HepG2 (cell line): ENCODE data around the gene HOTAIR. TPM values are rescaled to one million over a fixed set of nuclear protein-coding genes. Genes with fewer than 3 reads are reported as not detected.

Experiments
- ATAC-seq: fragments of 200-7000 bp; cut with Tn5 transposase; 3 replicates; pipeline ENCODE4 v1.9.1; 2020; ENCODE audit warnings: mild to moderate bottlenecking, moderate library complexity
- BruUV-seq: library from RNA; stranded (reverse); fragments of 400-500 nt; replicated peaks from 2 replicates; lab custom pipeline; 2021; lab: Mats Ljungman, UMichigan
- CTCF ChIA-PET: fragments of 300-600 bp; formaldehyde crosslinking; extraction: SDS; loops from one replicate; lab custom pipeline; 2021; ENCODE audit warnings: low total read pairs, inconsistent platforms, low intra/inter-chr PET ratio; lab: Yijun Ruan, JAX
- POLR2A ChIA-PET: fragments of 350-600 bp; sonication (Branson Sonifier 250); formaldehyde crosslinking; loops from one replicate; lab custom pipeline; 2020; ENCODE audit warnings: antibody characterized with exemption, inconsistent platforms; lab: Yijun Ruan, JAX
- DNase-seq: peaks from one replicate; pipeline ENCODE4 v3.0.0-alpha.2; 2015; ENCODE audit warnings: low spot score
- FAIRE-seq: peaks from 3 replicates; lab custom pipeline; 2011; peaks lifted over from hg19 to GRCh38; lab: Jason Lieb, UNC
- H2AFZ ChIP-seq: one replicate; pipeline ENCODE4 v1.6.1; 2011; ENCODE audit warnings: low read length, inconsistent platforms
- H3K27ac ChIP-seq: fragments of 300-600 bp; 3 replicates; pipeline ENCODE4 v1.8.0; 2011; ENCODE audit warnings: mixed run types, mild to moderate bottlenecking, mixed read lengths, low read length, inconsistent platforms; ENCODE audit not compliant: insufficient read depth; ENCODE audit errors: extremely low read length
- H3K27me3 ChIP-seq, 2 experiments: fragments of 200-600 bp in 1 of 2; 2 replicates in 1 of 2; 3 replicates in 1 of 2; pipeline versions ENCODE4 v1.6.0 to v1.8.0; 2011; ENCODE audit warnings: low read length in 2 of 2, mild to moderate bottlenecking in 2 of 2, moderate library complexity in 2 of 2, inconsistent platforms in 1 of 2; ENCODE audit not compliant: insufficient read depth in 2 of 2, control insufficient read depth in 1 of 2
- H3K36me3 ChIP-seq, 2 experiments: fragments of 200-600 bp in 1 of 2; replicated peaks in 1 of 2; 2 replicates in 1 of 2; 3 replicates in 1 of 2; pipeline versions ENCODE4 v1.5.1 to v1.8.0; 2011; ENCODE audit warnings: low read length in 2 of 2, inconsistent platforms in 1 of 2; ENCODE audit not compliant: insufficient read depth in 2 of 2, control insufficient read depth in 1 of 2
- H3K4me1 ChIP-seq: 2 replicates; pipeline ENCODE4 v1.5.1; 2012; ENCODE audit warnings: low read length, inconsistent platforms; ENCODE audit not compliant: insufficient read depth
- H3K4me2 ChIP-seq: 2 replicates; pipeline ENCODE4 v1.6.0; 2011; ENCODE audit warnings: low read depth, low read length, inconsistent platforms
- H3K4me3 ChIP-seq, 3 experiments: fragments of 200-600 bp in 1 of 3; sonication (generic), shearing (Covaris generic) in 1 of 3; replicated peaks in 1 of 3; 2 replicates each; pipeline ENCODE4 v1.5.1; 2011 to 2016; ENCODE audit warnings: low read length in 3 of 3, inconsistent platforms in 2 of 3, low read depth in 2 of 3, mild to moderate bottlenecking in 2 of 3, control low read depth in 1 of 3, mixed read lengths in 1 of 3; ENCODE audit not compliant: insufficient read depth in 1 of 3
- H3K79me2 ChIP-seq: one replicate; pipeline ENCODE4 v1.6.1; 2011; ENCODE audit warnings: low read length, inconsistent platforms; ENCODE audit not compliant: insufficient read depth
- H3K9ac ChIP-seq: 2 replicates; pipeline ENCODE4 v1.6.0; 2011; ENCODE audit warnings: mild to moderate bottlenecking, low read depth, low read length, inconsistent platforms; ENCODE audit not compliant: insufficient read depth
- H3K9me3 ChIP-seq: 2 replicates; pipeline ENCODE4 v1.5.1; 2012; ENCODE audit warnings: mild to moderate bottlenecking, low read length
- H4K20me1 ChIP-seq: 2 replicates; pipeline ENCODE4 v1.6.0; 2011; ENCODE audit warnings: inconsistent platforms, mild to moderate bottlenecking, low read length, moderate library complexity; ENCODE audit not compliant: insufficient read depth
- FIP1L1 ChIP-seq: fragments of 200-400 bp; formaldehyde crosslinking; IDR thresholded peaks from 2 replicates; pipeline ENCODE4 v1.6.1; 2018; ENCODE audit warnings: low read depth, mild to moderate bottlenecking, low read length, moderate library complexity, borderline replicate concordance; ENCODE audit not compliant: insufficient read depth
- HNRNPK ChIP-seq: fragments of 200-400 bp; formaldehyde crosslinking; IDR thresholded peaks from 2 replicates; pipeline ENCODE4 v1.6.1; 2018; ENCODE audit warnings: low read length, low read depth, moderate library complexity, mild to moderate bottlenecking; ENCODE audit not compliant: poor library complexity, severe bottlenecking
- KDM3A ChIP-seq: IDR thresholded peaks from 2 replicates; pipeline ENCODE4 v1.6.1; 2018; ENCODE audit warnings: low read depth, missing compliant biosample characterization
- MAZ ChIP-seq, 2 experiments: sonication (generic) in 1 of 2; formaldehyde crosslinking in 1 of 2; IDR thresholded peaks; 2 replicates each; pipeline versions ENCODE4 v1.5.0 to v1.6.1; 2012 to 2020; ENCODE audit warnings: low read depth in 2 of 2, mild to moderate bottlenecking in 2 of 2, borderline replicate concordance in 1 of 2, improper control_type of control experiment in 1 of 2, low read length in 1 of 2, missing genetic modification reagents in 1 of 2, moderate library complexity in 1 of 2
- MTA1 ChIP-seq: sonication (generic); formaldehyde crosslinking; IDR thresholded peaks from 2 replicates; pipeline ENCODE4 v1.4.0; 2020; ENCODE audit warnings: missing genetic modification reagents, mild to moderate bottlenecking, borderline replicate concordance
- NFE2 ChIP-seq: sonication (generic); formaldehyde crosslinking; IDR thresholded peaks from 2 replicates; pipeline ENCODE4 v1.4.0; 2020; ENCODE audit warnings: missing genetic modification reagents
- ZBTB1 ChIP-seq: sonication (generic); formaldehyde crosslinking; IDR thresholded peaks from 2 replicates; pipeline ENCODE4 v1.4.0; 2020; ENCODE audit warnings: missing genetic modification reagents, borderline replicate concordance
- ZC3H4 ChIP-seq: sonication (generic); formaldehyde crosslinking; IDR thresholded peaks from 2 replicates; pipeline ENCODE4 v1.4.0; 2020; ENCODE audit warnings: missing genetic modification reagents, borderline replicate concordance
- ZNF180 ChIP-seq: sonication (generic); formaldehyde crosslinking; IDR thresholded peaks from 2 replicates; pipeline ENCODE4 v1.4.0; 2020; ENCODE audit warnings: low read depth, missing genetic modification reagents, borderline replicate concordance
- ZNF292 ChIP-seq: sonication (generic); formaldehyde crosslinking; IDR thresholded peaks from 2 replicates; pipeline ENCODE4 v1.8.1; 2022; ENCODE audit warnings: mild to moderate bottlenecking, low read depth, missing genetic modification reagents, borderline replicate concordance
- ZNF337 ChIP-seq: sonication (generic); formaldehyde crosslinking; IDR thresholded peaks from 2 replicates; pipeline ENCODE4 v1.5.1; 2020; ENCODE audit warnings: missing genetic modification reagents, low read depth, mild to moderate bottlenecking, borderline replicate concordance
- ZNF446 ChIP-seq: sonication (generic); formaldehyde crosslinking; IDR thresholded peaks from 2 replicates; pipeline ENCODE4 v1.5.0; 2020; ENCODE audit warnings: mild to moderate bottlenecking, missing genetic modification reagents
- ZNF7 ChIP-seq: IDR thresholded peaks from 2 replicates; pipeline ENCODE4 v1.6.1; 2016; ENCODE audit warnings: missing biosample characterization, missing genetic modification reagents
- ZNF777 ChIP-seq: sonication (generic); formaldehyde crosslinking; IDR thresholded peaks from 2 replicates; pipeline ENCODE4 v1.4.0; 2020; ENCODE audit warnings: missing genetic modification reagents
- in situ Hi-C: cut with HindIII; loops from 2 replicates; pipeline ENCODE4 v1.10.0; 2017; ENCODE audit warnings: low pct_unique_long_range_greater_than_20kb; ENCODE audit not compliant: extremely low pct_ligation_motif_present
- intact Hi-C: fragments of 100-400 bp; cut with micrococcal nuclease; formaldehyde crosslinking; loops from one replicate; pipeline ENCODE4 v1.10.0; 2022; ENCODE audit not compliant: unreplicated experiment
- polyA plus RNA-seq, 8 experiments: library from polyadenylated mRNA; depleted of rRNA in 3 of 8; stranded (reverse) in 7 of 8; unstranded in 1 of 8; fragments of >200 nt; fragmentation: Illumina TruSeq in 4 of 8; extraction: Trizol in 4 of 8; gene quantifications; 2 replicates each; pipeline versions ENCODE4 v1.2.1 to v1.2.3, GENCODE V29; 2011 to 2016; ENCODE audit warnings: low read depth in 4 of 8, missing spikeins in 1 of 8, mixed read lengths in 1 of 8; ENCODE audit not compliant: insufficient read depth in 1 of 8
- total RNA-seq, 5 experiments: library from RNA; depleted of rRNA; stranded (reverse); fragments of >200 nt; fragmentation: Illumina TruSeq; extraction: Trizol; gene quantifications; 2 replicates each; pipeline ENCODE4 v1.2.3, GENCODE V29; 2016; ENCODE audit warnings: low read depth in 1 of 5
- TF ChIP-seq, protein P1 (sequence below): IDR thresholded peaks from 2 replicates; pipeline ENCODE4 v1.6.1; 2016; ENCODE audit warnings: low read depth
- TF ChIP-seq, protein P2 (sequence below): IDR thresholded peaks from 2 replicates; pipeline ENCODE4 v1.6.1; 2016; ENCODE audit warnings: low read depth, borderline replicate concordance
- TF ChIP-seq, protein P3 (sequence below): sonication (generic); formaldehyde crosslinking; IDR thresholded peaks from 2 replicates; pipeline ENCODE4 v1.8.1; 2023; ENCODE audit warnings: mild to moderate bottlenecking, missing genetic modification reagents
- TF ChIP-seq, protein P4 (sequence below): sonication (generic); formaldehyde crosslinking; IDR thresholded peaks from 2 replicates; pipeline ENCODE4 v1.4.0; 2020; ENCODE audit warnings: mild to moderate bottlenecking, missing genetic modification reagents
- TF ChIP-seq, protein P5 (sequence below): sonication (generic); formaldehyde crosslinking; IDR thresholded peaks from 2 replicates; pipeline ENCODE4 v1.5.1; 2020; ENCODE audit warnings: mild to moderate bottlenecking, missing genetic modification reagents, moderate library complexity

HOTAIR gene
- total and polyA plus RNA-seq, 2 of the 13 experiments (the other 11 are each of a cell fraction or from before 2014, with no cell fraction given): not detected

DNA sequence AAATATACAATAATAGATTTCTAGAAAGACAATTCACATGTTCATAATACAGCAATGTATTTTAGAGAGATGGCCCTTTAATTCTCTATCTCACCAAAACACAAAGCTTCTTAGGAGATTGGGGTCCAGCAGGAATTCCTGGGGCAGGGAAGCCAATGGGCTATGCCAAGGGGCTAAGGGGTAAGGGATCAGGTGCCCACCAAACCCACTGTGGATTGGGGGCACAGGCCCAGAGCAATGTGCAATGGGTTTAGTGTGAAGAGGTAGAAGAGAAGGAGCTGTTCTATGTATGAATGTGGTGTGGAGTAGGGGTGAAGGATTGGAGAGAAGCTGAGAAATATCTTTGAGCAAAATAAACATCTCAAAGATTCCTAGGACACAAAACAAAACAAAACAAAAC lies 33.6 kb downstream of the HOTAIR start:
- in situ Hi-C loops (loop anchor here (25.0 kb wide), 1 partner anchor 154 kb away; no protein-coding TSS in a partner anchor), intact Hi-C loops (no loop called here)
- BruUV-seq: no TSS peak
- ATAC-seq (no peak), FAIRE-seq (no peak), DNase-seq (no peak)
- no peak overlapping the region for H2AFZ ChIP-seq
- ChIA-PET POLR2A (no interaction called here), CTCF (no interaction called here)
- H3K4me1 ChIP-seq: no peaks in the 10 kb centered on the region
- H3K9ac ChIP-seq: no peak overlapping the region
- H3K9me3 ChIP-seq: no peaks in the 10 kb centered on the region
- H3K27me3 ChIP-seq: peaks cover 13 to 88% of the 10 kb centered on the region in 2 experiments
- H3K27ac ChIP-seq: no peak overlapping the region
- H3K79me2 ChIP-seq: no peaks in the 10 kb centered on the region
- H3K4me2 ChIP-seq: no peak overlapping the region
- no peaks in the 10 kb centered on the region for H4K20me1 ChIP-seq
- no peaks in the 10 kb centered on the region for H3K36me3 ChIP-seq
- H3K4me3 ChIP-seq: no peak overlapping the region
- TF ChIP-seq, protein P1, sequence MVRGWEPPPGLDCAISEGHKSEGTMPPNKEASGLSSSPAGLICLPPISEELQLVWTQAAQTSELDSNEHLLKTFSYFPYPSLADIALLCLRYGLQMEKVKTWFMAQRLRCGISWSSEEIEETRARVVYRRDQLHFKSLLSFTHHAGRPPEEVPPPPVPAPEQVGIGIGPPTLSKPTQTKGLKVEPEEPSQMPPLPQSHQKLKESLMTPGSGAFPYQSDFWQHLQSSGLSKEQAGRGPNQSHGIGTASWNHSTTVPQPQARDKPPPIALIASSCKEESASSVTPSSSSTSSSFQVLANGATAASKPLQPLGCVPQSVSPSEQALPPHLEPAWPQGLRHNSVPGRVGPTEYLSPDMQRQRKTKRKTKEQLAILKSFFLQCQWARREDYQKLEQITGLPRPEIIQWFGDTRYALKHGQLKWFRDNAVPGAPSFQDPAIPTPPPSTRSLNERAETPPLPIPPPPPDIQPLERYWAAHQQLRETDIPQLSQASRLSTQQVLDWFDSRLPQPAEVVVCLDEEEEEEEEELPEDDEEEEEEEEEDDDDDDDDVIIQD (CRISPR knock-in tag): no peak
- TF ChIP-seq HNRNPK: no peak
- TF ChIP-seq ZNF446 (CRISPR knock-in tag): no peak
- TF ChIP-seq, protein P2, sequence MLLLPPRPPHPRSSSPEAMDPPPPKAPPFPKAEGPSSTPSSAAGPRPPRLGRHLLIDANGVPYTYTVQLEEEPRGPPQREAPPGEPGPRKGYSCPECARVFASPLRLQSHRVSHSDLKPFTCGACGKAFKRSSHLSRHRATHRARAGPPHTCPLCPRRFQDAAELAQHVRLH (CRISPR knock-in tag): no peak
- TF ChIP-seq ZNF292 (CRISPR knock-in tag): no peak
- no peak for TF ChIP-seq MTA1
- TF ChIP-seq ZNF337 (CRISPR knock-in tag): no peak
- TF ChIP-seq, protein P3, sequence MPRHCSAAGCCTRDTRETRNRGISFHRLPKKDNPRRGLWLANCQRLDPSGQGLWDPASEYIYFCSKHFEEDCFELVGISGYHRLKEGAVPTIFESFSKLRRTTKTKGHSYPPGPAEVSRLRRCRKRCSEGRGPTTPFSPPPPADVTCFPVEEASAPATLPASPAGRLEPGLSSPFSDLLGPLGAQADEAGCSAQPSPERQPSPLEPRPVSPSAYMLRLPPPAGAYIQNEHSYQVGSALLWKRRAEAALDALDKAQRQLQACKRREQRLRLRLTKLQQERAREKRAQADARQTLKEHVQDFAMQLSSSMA (CRISPR knock-in tag): no peak
- no peak for TF ChIP-seq NFE2 (CRISPR knock-in tag)
- TF ChIP-seq MAZ (IDR thresholded peaks at IDR 0.05; ENCODE audit: borderline replicate concordance, low read depth, low read length): no peak
- TF ChIP-seq MAZ (CRISPR knock-in tag; IDR thresholded peaks at IDR 0.05; ENCODE audit: low read depth): no peak
- no peak for TF ChIP-seq KDM3A
- TF ChIP-seq, protein P4, sequence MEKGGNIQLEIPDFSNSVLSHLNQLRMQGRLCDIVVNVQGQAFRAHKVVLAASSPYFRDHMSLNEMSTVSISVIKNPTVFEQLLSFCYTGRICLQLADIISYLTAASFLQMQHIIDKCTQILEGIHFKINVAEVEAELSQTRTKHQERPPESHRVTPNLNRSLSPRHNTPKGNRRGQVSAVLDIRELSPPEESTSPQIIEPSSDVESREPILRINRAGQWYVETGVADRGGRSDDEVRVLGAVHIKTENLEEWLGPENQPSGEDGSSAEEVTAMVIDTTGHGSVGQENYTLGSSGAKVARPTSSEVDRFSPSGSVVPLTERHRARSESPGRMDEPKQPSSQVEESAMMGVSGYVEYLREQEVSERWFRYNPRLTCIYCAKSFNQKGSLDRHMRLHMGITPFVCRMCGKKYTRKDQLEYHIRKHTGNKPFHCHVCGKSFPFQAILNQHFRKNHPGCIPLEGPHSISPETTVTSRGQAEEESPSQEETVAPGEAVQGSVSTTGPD: no peak
- TF ChIP-seq ZC3H4 (CRISPR knock-in tag): no peak
- TF ChIP-seq ZBTB1: no peak
- no peak for TF ChIP-seq ZNF180
- TF ChIP-seq ZNF7 (CRISPR knock-in tag): no peak
- no peak for TF ChIP-seq ZNF777
- TF ChIP-seq FIP1L1: no peak
- TF ChIP-seq, protein P5, sequence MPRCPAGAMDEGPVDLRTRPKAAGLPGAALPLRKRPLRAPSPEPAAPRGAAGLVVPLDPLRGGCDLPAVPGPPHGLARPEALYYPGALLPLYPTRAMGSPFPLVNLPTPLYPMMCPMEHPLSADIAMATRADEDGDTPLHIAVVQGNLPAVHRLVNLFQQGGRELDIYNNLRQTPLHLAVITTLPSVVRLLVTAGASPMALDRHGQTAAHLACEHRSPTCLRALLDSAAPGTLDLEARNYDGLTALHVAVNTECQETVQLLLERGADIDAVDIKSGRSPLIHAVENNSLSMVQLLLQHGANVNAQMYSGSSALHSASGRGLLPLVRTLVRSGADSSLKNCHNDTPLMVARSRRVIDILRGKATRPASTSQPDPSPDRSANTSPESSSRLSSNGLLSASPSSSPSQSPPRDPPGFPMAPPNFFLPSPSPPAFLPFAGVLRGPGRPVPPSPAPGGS (CRISPR knock-in tag): no peak
